Measurements from ENCODE around the gene CFI. TPM values are rescaled to one million over a fixed set of nuclear protein-coding genes. Genes with fewer than 3 reads are reported as not detected.

Gene CFI
- total and polyA plus RNA-seq, 9 of the 15 experiments (the other 6 are each of a cell fraction or from before 2014, with no cell fraction given), result 0.30 to 8.4 (median 0.95) TPM

DNA sequence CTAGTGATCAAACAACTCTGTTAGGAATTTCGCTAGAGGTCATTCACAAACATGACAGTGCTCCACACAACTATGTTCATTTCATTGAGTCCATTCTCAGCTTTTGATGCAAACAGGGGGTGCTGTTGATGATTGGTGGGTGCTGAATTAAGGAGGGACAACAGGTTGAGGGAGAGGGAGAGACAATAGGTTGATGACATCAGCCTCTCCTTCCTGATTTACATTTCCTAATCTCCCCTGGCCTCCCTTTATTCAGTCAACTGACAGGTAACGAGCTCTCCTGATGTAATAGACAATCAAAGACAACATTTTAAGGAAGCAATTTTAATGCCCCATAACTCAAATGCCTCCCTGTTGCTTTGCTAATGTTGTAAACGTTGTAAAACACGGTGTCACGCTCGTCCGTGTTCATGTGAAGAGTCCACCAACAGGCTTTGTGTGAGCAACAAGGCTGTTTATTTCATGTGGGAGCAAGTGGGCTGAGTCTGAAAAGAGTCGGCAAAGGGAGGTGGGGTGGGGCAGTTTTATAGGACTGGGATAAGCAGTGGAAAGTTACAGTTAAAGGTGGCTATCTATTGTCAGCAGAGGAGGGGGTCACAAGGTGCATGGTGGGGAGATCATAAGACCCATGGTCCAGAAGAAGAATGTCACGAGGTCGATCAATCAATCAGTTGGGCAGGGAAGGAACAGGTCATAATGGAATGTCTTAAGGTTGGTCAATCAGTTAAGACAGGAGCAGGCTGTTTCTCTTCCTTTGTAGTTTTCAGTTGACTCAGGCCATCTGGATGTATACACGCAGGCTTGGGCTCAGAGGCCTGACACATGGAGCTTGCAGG is 9.0 kb upstream of the CFI start:
- Histone ChIP-seq H3K4me2 (ENCODE audit: insufficient read depth, low read length) (peak overlapping the region; percentile 72), H3K4me1 (replicated peaks in 1 of 2; ENCODE audit: control insufficient read depth in 2 of 2, insufficient read depth in 2 of 2, low read length in 2 of 2) (peaks cover 8 to 15% of the 10 kb centered on the region in 2 experiments), H3K36me3 (ENCODE audit: control insufficient read depth, insufficient read depth, low read length) (no peaks in the 10 kb centered on the region), H3K9ac (ENCODE audit: insufficient read depth in 1 of 2, low read depth in 2 of 2, low read length in 2 of 2) (peak overlapping the region; percentile 14 to 51; a peak in 3 of 4 replicates), H3K27ac (ENCODE audit: extremely low read depth, low read depth, low read length) (peak overlapping the region; percentile 76), H2AFZ (ENCODE audit: low read depth, low read length) (peak overlapping the region; percentile 97), H3K9me1 (ENCODE audit: control insufficient read depth, insufficient read depth, low read length) (no peaks in the 10 kb centered on the region), H3K27me3 (ENCODE audit: control insufficient read depth in 2 of 2, insufficient read depth in 2 of 2, low read length in 2 of 2) (no peaks in the 10 kb centered on the region), H3K4me3 (peak overlapping the region; percentile 7; the same call in 1 of the 2 replicates), H4K20me1 (replicated peaks; ENCODE audit: control insufficient read depth, insufficient read depth, low read length) (no peaks in the 10 kb centered on the region), H3K79me2 (ENCODE audit: control insufficient read depth, insufficient read depth, low read length) (peaks cover 5% of the 10 kb centered on the region), H3K9me3 (replicated peaks; ENCODE audit: control insufficient read depth, insufficient read depth, low read depth, low read length) (no peaks in the 10 kb centered on the region)
- ATAC-seq (peak; percentile 15), FAIRE-seq (peak; percentile 63), DNase-seq (ENCODE audit: extremely low read depth in 1 of 4, low spot score in 3 of 4) (peak; percentile 16 to 80 (median 20))
- WGBS (ENCODE audit: insufficient coverage, low coverage, missing lambda C conversion rate), result 5% methylated on average over 11 of the region's 11 CpGs
- ChIA-PET POLR2A (no interaction called here), CTCF (ENCODE audit: low intra/inter-chr PET ratio) (no interaction called here)
- in situ Hi-C loops (cut with MboI), result loop anchor here (5.0 kb wide), 1 partner anchor 383 kb away; no protein-coding TSS in a partner anchor
- no TSS peak for BruUV-seq (replicated peaks)
- intact Hi-C loops (cut with micrococcal nuclease), result loop anchor here (10.0 kb wide), 2 partner anchors 246 to 384 kb away; partner anchors contain the start of genes ELOVL6 and MCUB
- TF ChIP-seq, protein P1, sequence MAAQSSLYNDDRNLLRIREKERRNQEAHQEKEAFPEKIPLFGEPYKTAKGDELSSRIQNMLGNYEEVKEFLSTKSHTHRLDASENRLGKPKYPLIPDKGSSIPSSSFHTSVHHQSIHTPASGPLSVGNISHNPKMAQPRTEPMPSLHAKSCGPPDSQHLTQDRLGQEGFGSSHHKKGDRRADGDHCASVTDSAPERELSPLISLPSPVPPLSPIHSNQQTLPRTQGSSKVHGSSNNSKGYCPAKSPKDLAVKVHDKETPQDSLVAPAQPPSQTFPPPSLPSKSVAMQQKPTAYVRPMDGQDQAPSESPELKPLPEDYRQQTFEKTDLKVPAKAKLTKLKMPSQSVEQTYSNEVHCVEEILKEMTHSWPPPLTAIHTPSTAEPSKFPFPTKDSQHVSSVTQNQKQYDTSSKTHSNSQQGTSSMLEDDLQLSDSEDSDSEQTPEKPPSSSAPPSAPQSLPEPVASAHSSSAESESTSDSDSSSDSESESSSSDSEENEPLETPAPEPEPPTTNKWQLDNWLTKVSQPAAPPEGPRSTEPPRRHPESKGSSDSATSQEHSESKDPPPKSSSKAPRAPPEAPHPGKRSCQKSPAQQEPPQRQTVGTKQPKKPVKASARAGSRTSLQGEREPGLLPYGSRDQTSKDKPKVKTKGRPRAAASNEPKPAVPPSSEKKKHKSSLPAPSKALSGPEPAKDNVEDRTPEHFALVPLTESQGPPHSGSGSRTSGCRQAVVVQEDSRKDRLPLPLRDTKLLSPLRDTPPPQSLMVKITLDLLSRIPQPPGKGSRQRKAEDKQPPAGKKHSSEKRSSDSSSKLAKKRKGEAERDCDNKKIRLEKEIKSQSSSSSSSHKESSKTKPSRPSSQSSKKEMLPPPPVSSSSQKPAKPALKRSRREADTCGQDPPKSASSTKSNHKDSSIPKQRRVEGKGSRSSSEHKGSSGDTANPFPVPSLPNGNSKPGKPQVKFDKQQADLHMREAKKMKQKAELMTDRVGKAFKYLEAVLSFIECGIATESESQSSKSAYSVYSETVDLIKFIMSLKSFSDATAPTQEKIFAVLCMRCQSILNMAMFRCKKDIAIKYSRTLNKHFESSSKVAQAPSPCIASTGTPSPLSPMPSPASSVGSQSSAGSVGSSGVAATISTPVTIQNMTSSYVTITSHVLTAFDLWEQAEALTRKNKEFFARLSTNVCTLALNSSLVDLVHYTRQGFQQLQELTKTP (IDR thresholded peaks at IDR 0.05; ENCODE audit: low read depth in 1 of 2, partially characterized antibody in 2 of 2), result peak in 1 of 2 experiments; percentile 73
- peak; percentile 67 for TF ChIP-seq SMARCA4 (IDR thresholded peaks at IDR 0.05)
- 0 out of 2 replicates have a peak, but pooled peaks have one; percentile 37 for TF ChIP-seq DMBX1 (CRISPR knock-in tag; IDR thresholded peaks at IDR 0.05; ENCODE audit: borderline replicate concordance)
- TF ChIP-seq, protein P2, sequence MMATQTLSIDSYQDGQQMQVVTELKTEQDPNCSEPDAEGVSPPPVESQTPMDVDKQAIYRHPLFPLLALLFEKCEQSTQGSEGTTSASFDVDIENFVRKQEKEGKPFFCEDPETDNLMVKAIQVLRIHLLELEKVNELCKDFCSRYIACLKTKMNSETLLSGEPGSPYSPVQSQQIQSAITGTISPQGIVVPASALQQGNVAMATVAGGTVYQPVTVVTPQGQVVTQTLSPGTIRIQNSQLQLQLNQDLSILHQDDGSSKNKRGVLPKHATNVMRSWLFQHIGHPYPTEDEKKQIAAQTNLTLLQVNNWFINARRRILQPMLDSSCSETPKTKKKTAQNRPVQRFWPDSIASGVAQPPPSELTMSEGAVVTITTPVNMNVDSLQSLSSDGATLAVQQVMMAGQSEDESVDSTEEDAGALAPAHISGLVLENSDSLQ (IDR thresholded peaks at IDR 0.05), result peak; percentile 90
- peak; percentile 48; the same call in 1 of the 2 replicates for TF ChIP-seq ATF7 (IDR thresholded peaks at IDR 0.05)
- peak in 1 of 2 experiments; percentile 37; a peak in 1 of 4 replicates for TF ChIP-seq HDAC1 (IDR thresholded peaks at IDR 0.05)
- TF ChIP-seq KDM1A (IDR thresholded peaks at IDR 0.05), result peak; percentile 23 to 50; a peak in 3 of 4 replicates
- peak in 1 of 2 experiments; percentile 45; a peak in 1 of 3 replicates for TF ChIP-seq CBX3 (IDR thresholded peaks at IDR 0.05; ENCODE audit: borderline replicate concordance in 1 of 2, low read length in 2 of 2)
- peak; percentile 34; the same call in 1 of the 2 replicates for TF ChIP-seq GATA2 (CRISPR knock-in tag; IDR thresholded peaks at IDR 0.05)
- peak; percentile 67 for TF ChIP-seq TAL1 (IDR thresholded peaks at IDR 0.05)
- TF ChIP-seq RFX1 (IDR thresholded peaks at IDR 0.05), result no peak
- no peak for TF ChIP-seq CSDE1 (IDR thresholded peaks at IDR 0.05)
- peak; percentile 49 for TF ChIP-seq FOXM1 (IDR thresholded peaks at IDR 0.05; ENCODE audit: low read depth)
- TF ChIP-seq FOXM1 (CRISPR knock-in tag; IDR thresholded peaks at IDR 0.05; ENCODE audit: low read depth), result no peak

Measured in K562 (cell line).